Daoy (cell line): ENCODE measurements around the gene SRPRB. TPM values are rescaled to one million over a fixed set of nuclear protein-coding genes. Genes with fewer than 3 reads are reported as not detected.
A peak's percentile ranks its signal among the peaks of the same experiment; 100 is the strongest.

Experiments used
- DNase-seq: peaks from one replicate; pipeline ENCODE4 v3.0.0-alpha.2; 2015; ENCODE audit warnings: low read depth
- total RNA-seq: library from RNA; depleted of rRNA; stranded (reverse); fragments of >200 nt; shearing (Covaris generic); gene quantifications from 2 replicates; pipeline ENCODE4 v1.2.3, GENCODE V29; 2014

The SRPRB gene
- total RNA-seq, 1 experiment from 2014 or later = 117 TPM

GRCh38 chr3:133840767-133841166, 35.2 kb downstream of the SRPRB start:
- DNase-seq = no peak

- no peak for DNase-seq
These were observed 35.6 kb downstream of the SRPRB start for GRCh38 chr3:133841196-133841595.

DNA sequence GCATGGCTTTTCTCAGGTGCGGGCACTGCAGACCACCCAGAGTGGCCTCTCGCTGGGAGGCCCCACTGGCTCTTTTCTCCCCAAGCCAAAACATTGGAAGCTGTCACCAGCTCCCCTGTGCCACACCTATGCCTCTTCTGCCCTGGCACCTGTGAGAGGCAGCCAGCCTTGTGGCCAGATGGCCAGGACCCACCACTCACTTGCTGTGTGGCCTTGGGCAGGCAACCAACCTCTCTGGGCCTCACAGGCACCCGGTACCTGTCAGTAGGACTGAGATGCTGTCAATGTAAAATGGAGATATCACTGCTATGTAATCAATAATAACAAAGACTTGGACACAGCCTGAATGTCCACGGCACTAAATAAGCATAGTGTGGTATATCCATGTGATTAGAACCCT, 36.5 kb downstream of the SRPRB start:
- DNase-seq = no peak

GRCh38 chr3:133843634-133844033, 38.0 kb downstream of the SRPRB start:
- peak; percentile 25 for DNase-seq

GRCh38 chr3:133845127-133845526, 39.5 kb downstream of the SRPRB start:
- no peak for DNase-seq

DNA sequence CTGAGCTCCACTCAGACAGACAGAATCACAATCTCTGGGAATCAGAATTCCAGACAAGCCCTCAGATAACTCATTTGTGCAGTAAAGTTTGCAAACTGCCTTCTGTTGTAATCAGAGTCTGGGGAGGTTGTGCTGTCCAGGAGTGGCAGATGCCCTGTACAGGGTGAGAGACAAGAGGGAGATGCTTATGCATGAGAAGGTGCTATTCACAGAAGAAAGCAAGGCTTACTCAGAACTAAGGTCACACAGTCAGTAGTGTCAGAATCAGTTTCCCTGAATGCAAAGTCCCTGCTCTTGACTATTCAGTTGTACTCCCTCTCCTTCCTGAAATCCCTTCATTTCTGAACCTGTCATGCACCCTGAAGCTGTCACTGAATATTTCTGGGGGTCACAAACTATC, 43.7 kb downstream of the SRPRB start:
- DNase-seq = no peak

DNA sequence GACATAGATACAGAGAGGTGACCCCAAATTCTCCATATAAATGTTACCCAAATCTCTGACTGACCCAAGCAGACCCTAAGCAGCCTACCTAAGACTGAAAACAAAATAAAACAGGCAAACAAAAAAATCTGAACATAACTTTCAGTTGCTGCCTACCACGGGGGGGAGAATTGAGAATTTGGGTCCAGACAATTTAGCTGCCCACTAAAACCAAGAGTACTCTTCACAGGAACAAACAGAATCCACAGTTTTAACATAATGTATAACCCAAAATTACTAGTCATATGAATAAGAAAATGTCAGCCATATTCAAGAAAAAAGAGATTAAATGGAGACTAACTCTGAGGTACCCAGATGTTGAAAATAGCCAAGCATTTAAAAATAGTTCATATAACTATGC, 44.4 kb downstream of the SRPRB start:
- no peak for DNase-seq

GRCh38 chr3:133851266-133851906, 45.8 kb downstream of the SRPRB start:
- no peak for DNase-seq

DNA sequence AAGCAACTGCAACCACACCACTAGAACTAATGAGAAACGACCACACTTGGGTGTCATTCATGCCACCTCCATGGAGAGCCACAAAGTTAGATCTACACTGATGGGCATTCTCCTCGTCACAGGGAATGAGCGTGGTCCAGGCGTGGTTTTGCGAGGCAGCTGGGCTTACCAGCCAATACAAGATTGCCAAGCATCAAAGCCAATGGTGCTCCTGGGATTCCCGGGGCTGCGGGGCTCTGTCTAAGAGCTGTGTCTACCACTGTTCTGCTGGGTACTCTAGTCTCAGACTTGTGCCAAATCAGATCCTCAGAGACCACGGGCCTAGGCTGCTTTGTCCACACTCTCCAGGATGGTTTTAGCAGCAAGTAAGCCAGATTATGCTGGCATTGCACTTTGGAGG, 46.3 kb downstream of the SRPRB start:
- no peak for DNase-seq

- no peak for DNase-seq
These were observed 47.7 kb downstream of the SRPRB start for GRCh38 chr3:133853063-133853924.

DNA sequence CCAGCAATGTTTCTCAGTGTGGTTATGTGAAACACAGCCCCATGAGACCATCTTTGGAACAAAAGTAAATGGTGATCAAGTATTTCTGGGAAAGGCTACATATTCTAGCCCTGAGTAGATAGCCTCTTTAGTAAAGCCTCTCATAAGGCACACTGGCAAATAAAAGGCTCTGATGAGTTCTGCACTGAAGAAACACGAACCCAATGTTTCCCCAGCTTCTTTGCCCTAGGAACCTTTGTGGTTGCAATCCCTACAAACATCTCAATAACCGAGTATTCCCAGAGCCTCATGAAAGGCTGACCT, 48.3 kb downstream of the SRPRB start:
- DNase-seq = no peak

- no peak for DNase-seq
These were observed 48.8 kb downstream of the SRPRB start for GRCh38 chr3:133854264-133855001.

DNA sequence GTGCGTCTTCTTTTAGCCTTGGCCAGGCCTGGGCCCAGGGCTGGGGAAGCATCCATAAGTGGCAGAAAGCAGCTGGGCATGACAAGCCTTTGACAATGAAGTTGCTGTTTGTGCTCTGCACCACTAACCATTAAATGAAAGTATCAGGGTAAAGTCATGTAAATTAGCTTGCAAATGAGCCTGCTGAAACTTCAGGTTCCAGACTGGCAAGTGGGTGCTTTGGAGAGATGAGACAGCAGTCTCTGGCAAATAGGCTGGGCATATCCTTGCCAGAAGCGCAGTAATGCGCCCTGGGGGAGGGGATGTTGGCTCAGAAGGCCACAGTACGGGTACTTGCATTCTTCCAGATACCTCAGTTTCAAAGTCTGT, 49.4 kb downstream of the SRPRB start:
- no peak for DNase-seq

DNA sequence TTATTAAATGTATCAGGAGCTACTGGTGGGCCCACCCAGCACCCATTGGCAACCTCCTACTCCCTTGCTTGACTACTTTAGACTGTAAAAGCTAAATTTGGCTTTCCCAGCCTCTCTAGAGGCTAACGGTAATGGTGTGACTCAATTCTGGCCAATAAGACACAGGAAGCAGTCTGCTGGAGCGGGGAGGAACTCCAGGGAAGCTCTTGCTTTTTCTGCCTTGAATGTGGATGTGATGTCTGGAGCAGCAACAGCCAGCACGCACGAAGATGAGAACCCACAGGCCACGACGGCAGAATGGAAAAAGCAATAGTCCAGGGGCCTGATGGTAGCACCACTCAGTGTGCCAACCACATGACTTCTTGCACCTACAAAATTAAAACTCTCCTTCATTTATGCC, 50.2 kb downstream of the SRPRB start:
- DNase-seq = no peak

- DNase-seq = no peak
These were observed 50.7 kb downstream of the SRPRB start for GRCh38 chr3:133856316-133856715.

DNA sequence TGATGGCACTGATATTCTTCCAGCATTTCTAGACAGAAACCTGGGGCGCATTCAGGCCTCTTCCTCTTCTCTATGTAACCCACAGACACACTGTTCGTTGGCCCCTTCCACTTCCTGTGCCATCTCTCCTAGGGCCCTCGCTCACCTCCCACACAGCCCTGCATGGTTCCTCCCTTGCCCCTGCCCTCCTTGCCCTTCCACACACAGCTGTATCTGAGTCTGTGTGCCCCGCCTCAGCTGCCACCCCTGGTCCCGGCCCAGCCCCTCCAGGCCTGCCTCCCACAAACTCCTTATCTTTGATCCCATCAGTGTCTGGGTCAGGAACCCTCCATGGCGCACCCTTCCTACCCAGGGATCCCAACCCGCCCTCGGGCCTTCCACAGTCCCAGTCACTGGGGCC, 52.2 kb downstream of the SRPRB start:
- DNase-seq = no peak

DNA sequence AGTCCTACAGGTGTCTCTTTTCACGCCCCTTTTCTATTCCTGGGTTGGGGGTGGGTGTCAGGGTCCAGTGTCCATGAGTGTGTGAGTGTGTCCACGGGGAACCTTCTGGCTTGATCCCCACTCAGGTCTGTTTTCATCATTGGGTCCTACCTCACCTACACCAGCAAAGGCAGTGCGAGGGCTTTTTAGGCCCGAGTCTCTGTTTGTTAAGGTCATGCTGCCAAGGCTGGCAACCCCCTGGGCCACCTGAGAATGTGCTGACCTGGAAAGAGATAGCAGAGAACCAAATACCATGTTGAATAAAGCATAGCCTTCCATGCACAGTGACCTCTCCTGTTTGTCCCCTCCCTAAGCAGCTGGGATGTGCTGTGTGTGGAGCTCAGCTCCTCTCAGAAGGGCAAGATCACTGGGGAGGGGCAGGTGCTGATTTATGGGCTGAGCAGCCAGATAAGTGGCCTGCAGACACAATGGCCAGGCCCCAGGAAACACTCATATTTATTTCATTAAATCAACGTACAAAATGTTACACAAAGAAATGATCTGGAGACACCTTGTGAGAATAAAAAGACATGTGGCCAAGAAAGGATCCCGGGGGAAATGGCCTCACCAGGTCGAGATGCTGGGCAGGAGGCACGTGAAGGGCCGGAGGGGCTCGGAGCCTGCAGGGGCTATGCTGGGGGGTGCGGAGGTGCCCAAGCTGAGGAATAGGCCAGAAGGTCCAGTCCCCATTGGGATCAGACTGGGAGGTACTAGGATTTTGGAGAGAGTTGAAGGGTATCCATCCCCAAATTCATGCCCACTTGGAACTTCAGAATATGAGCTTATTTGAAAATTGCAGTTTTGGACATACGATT, 54.0 kb downstream of the SRPRB start:
- DNase-seq = no peak

DNA sequence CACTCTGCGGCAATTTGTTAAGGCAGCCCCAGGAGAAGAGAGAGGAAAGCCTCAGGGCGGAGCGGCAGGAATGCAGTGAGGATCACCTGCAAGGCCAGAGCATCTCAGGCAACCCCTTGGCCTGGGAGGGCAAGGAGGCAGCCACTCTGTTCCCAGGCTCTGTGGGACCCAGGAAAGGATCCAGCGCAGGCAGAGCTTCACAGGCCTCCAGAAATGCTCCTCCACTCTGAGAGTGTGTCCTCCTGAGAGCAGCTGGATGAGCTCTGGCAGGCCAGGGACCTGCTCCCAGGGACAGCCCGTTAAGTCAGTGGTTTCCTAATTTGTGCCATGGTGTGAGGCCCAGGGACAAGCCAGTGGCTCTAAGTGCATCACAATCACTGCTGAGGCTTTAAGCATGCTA, 54.9 kb downstream of the SRPRB start:
- no peak for DNase-seq

DNA sequence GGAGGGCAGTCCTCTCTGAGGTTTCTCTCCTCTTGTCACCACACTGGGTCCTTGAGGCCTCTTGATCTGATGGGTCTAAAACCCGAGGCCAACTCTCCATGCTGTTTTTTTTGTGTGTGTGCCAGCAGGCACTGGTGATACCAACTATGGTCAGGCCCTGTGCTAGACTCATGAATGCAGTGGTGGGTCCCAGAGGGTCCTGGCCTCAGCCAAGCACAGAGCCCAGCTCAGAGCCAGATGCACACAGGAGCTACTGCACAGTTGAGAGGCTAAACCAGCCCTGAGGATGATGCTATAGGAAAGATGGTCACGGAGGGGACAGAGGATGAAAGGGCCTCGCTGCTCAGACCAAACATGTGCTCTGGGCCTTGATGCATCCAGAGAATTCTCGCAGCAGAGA, 56.5 kb downstream of the SRPRB start:
- DNase-seq = no peak

GRCh38 chr3:133863911-133864310, 58.3 kb downstream of the SRPRB start:
- DNase-seq = no peak

DNA sequence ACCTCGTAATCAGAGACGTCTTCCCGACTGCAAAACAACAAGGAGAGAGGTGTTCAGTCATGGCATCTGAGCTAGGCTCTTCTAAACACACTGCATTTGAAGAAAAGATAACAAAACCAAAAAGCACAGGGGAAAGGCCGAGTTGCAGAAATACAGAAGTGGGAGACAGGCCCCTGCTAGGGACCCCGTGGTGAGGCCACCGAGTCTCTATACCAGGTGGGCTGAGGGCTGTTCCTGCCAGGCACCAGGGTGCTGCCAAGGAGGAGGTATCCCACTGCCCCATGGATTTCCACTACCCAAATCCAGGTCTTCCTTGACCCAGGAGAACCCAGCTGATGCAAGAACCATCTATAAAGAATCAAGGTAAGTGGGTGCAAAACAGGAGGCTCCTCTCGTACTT, 59.0 kb downstream of the SRPRB start:
- no peak for DNase-seq
